ENCODE data around the gene REEP6. TPM values are rescaled to one million over a fixed set of nuclear protein-coding genes. Genes with fewer than 3 reads are reported as not detected.
A peak's percentile ranks its signal among the peaks of the same experiment; 100 is the strongest.

The REEP6 gene
- total and polyA plus RNA-seq, 7 donors, result 0.33 to 5.6 (median 2.0) TPM; not detected in 1

- TF ChIP-seq CTCF (IDR thresholded peaks at IDR 0.05), result no peak
- TF ChIP-seq POLR2A (IDR thresholded peaks at IDR 0.05), result no peak
- TF ChIP-seq EP300 (IDR thresholded peaks at IDR 0.05), result no peak
- no peak for TF ChIP-seq POLR2AphosphoS5 (IDR thresholded peaks at IDR 0.05)
- no peak for DNase-seq
- peaks cover 0 to 4% (median 0%) of the 10 kb centered on the region in 4 donors for H3K9me3 ChIP-seq
- H3K4me1 ChIP-seq, result peaks cover 0 to 33% (median 28%) of the 10 kb centered on the region in 4 donors
- H3K4me3 ChIP-seq, result no peak overlapping the region
- intact Hi-C loops (cut with DNase I), result loop anchor here (5.0 kb wide), 1 partner anchor 63 kb away; no protein-coding TSS in a partner anchor
- H3K27me3 ChIP-seq, result peaks cover 0 to 36% (median 30%) of the 10 kb centered on the region in 3 donors
- WGBS, 2 donors, result 49 to 56% methylated on average over 11 of the region's 11 CpGs
- H3K36me3 ChIP-seq, result no peaks in the 10 kb centered on the region
- H3K27ac ChIP-seq, result peak overlapping the region in 1 of 4 donors; percentile 9
Measured at GRCh38 chr19:1509602-1510441, 18.8 kb downstream of the REEP6 start.

GRCh38 chr19:1510442-1510806, 19.4 kb downstream of the REEP6 start:
- Histone ChIP-seq H3K36me3 (no peaks in the 10 kb centered on the region), H3K4me3 (no peak overlapping the region), H3K4me1 (peaks cover 0 to 33% (median 28%) of the 10 kb centered on the region in 4 donors), H3K9me3 (peaks cover 0 to 4% (median 0%) of the 10 kb centered on the region in 4 donors), H3K27ac (peak overlapping the region in 1 of 4 donors; percentile 9), H3K27me3 (peaks cover 0 to 36% (median 30%) of the 10 kb centered on the region in 3 donors)
- intact Hi-C loops (cut with DNase I), result no loop called here
- TF ChIP-seq EP300 (IDR thresholded peaks at IDR 0.05), result no peak
- no peak for TF ChIP-seq POLR2A (IDR thresholded peaks at IDR 0.05)
- no peak for TF ChIP-seq CTCF (IDR thresholded peaks at IDR 0.05)
- TF ChIP-seq POLR2AphosphoS5 (IDR thresholded peaks at IDR 0.05), result no peak
- 12 to 43% methylated on average over 25 of the region's 25 CpGs for WGBS, 2 donors
- no peak for DNase-seq

- Histone ChIP-seq H3K27ac (no peak overlapping the region), H3K4me1 (peaks cover 0 to 33% (median 28%) of the 10 kb centered on the region in 4 donors), H3K27me3 (peaks cover 0 to 36% (median 30%) of the 10 kb centered on the region in 3 donors), H3K36me3 (no peaks in the 10 kb centered on the region), H3K4me3 (no peak overlapping the region), H3K9me3 (peaks cover 0 to 4% (median 0%) of the 10 kb centered on the region in 4 donors)
- intact Hi-C loops (cut with DNase I), result no loop called here
- 18 to 52% methylated on average over 9 of the region's 9 CpGs for WGBS, 2 donors
- TF ChIP-seq EP300 (IDR thresholded peaks at IDR 0.05) (no peak), POLR2AphosphoS5 (IDR thresholded peaks at IDR 0.05) (no peak), CTCF (IDR thresholded peaks at IDR 0.05) (no peak), POLR2A (IDR thresholded peaks at IDR 0.05) (no peak)
- DNase-seq, result no peak
Measured at GRCh38 chr19:1510807-1511206, 19.8 kb downstream of the REEP6 start.

- WGBS, 2 donors, result 26 to 55% methylated on average over 22 of the region's 22 CpGs
- no peak for DNase-seq
- Histone ChIP-seq H3K9me3 (peaks cover 0 to 4% (median 0%) of the 10 kb centered on the region in 4 donors), H3K27ac (peak overlapping the region in 3 of 4 donors; percentile 28 to 78 (median 76)), H3K27me3 (peaks cover 0 to 36% (median 30%) of the 10 kb centered on the region in 3 donors), H3K4me3 (no peak overlapping the region), H3K36me3 (no peaks in the 10 kb centered on the region), H3K4me1 (peaks cover 0 to 33% (median 28%) of the 10 kb centered on the region in 4 donors)
- intact Hi-C loops (cut with DNase I), result no loop called here
- TF ChIP-seq POLR2AphosphoS5 (IDR thresholded peaks at IDR 0.05) (no peak), POLR2A (IDR thresholded peaks at IDR 0.05) (no peak), EP300 (IDR thresholded peaks at IDR 0.05) (no peak), CTCF (IDR thresholded peaks at IDR 0.05) (no peak)
Measured at GRCh38 chr19:1511318-1512317, 20.6 kb downstream of the REEP6 start.
